SK-N-SH treated with all-trans-retinoic acid at 6 μM for 48 hours (cell line): ENCODE data around the gene BLOC1S6.

Experiments used
- BACH2 ChIP-seq: fragments of 250-450 bp; sonication (Bioruptor Pico); IDR thresholded peaks from 2 replicates; pipeline ENCODE4 v1.9.0; 2021; ENCODE audit warnings: mild to moderate bottlenecking, borderline replicate concordance
- POU6F1 ChIP-seq: fragments of 250-450 bp; sonication (Bioruptor Pico); IDR thresholded peaks from 2 replicates; pipeline ENCODE4 v1.8.0; 2021; ENCODE audit warnings: low read depth, mild to moderate bottlenecking, moderate library complexity, borderline replicate concordance
- TCF4 ChIP-seq: fragments of 250-450 bp; sonication (Bioruptor Pico); IDR thresholded peaks from 2 replicates; pipeline ENCODE4 v1.8.0; 2021; ENCODE audit warnings: mild to moderate bottlenecking, moderate library complexity, borderline replicate concordance
- ZFP3 ChIP-seq: fragments of 250-450 bp; sonication (Bioruptor Pico); IDR thresholded peaks from 2 replicates; pipeline ENCODE4 v1.5.0; 2020; ENCODE audit warnings: mild to moderate bottlenecking, moderate library complexity
- TF ChIP-seq, protein P1 (sequence below): fragments of 250-450 bp; sonication (Bioruptor Pico); IDR thresholded peaks from 2 replicates; pipeline ENCODE4 v1.8.0; 2020; ENCODE audit warnings: mild to moderate bottlenecking, moderate library complexity, borderline replicate concordance

GRCh38 chr15:45586125-45586524, 1.1 kb upstream of the BLOC1S6 start:
- no peak for TF ChIP-seq POU6F1 (CRISPR knock-in tag)
- TF ChIP-seq BACH2 (CRISPR knock-in tag), result no peak
- no peak for TF ChIP-seq TCF4
- TF ChIP-seq, protein P1, sequence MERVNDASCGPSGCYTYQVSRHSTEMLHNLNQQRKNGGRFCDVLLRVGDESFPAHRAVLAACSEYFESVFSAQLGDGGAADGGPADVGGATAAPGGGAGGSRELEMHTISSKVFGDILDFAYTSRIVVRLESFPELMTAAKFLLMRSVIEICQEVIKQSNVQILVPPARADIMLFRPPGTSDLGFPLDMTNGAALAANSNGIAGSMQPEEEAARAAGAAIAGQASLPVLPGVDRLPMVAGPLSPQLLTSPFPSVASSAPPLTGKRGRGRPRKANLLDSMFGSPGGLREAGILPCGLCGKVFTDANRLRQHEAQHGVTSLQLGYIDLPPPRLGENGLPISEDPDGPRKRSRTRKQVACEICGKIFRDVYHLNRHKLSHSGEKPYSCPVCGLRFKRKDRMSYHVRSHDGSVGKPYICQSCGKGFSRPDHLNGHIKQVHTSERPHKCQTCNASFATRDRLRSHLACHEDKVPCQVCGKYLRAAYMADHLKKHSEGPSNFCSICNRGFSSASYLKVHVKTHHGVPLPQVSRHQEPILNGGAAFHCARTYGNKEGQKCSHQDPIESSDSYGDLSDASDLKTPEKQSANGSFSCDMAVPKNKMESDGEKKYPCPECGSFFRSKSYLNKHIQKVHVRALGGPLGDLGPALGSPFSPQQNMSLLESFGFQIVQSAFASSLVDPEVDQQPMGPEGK (CRISPR knock-in tag), result no peak
- TF ChIP-seq ZFP3 (CRISPR knock-in tag), result no peak
